ENCODE measurements around the gene NKX1-1. TPM values are rescaled to one million over a fixed set of nuclear protein-coding genes. Genes with fewer than 3 reads are reported as not detected.

The NKX1-1 gene
- total and polyA plus RNA-seq, 9 of the 15 experiments (the other 6 are each of a cell fraction or from before 2014, with no cell fraction given), result not detected

DNA sequence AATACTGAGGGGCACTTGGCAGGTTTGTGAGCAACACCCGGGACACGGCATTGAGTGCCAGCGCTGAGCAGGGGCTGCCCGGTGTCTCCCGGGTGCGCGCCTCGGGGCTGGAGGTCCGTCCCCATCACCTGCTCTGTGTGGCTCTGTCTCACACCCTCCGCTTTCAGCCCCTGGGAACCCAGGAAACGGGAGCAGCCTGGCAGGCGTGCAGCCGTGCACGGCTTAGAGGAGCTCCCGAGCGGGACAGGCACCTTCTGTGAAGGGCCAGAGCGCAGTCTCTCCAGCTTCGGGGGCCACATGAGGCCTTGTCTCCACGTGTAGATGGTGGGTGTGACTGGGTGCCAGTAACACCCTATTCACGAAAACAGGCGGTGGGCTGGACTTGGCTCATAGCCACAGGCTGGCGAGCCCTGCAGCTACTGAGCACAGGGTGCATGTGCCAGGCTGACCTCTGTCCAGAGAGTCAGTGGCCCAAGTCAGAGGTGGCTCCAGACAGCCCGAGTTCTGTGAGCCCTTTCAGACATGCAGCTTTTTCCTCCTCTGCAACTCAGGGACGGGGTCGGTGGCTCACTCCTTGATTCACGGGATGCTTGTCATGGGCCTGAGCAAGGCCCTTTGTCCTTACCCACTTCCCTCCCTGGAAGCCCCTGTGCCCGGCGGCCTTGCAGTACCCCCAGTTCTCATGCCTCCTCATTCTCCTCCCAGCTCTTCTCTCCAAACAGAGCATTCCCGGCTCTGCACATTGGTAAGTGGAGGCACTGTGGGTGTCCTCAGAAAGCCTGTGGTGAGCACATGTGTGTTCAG lies 35.7 kb downstream of the NKX1-1 start:
- no peaks in the 10 kb centered on the region; the same call in 2 of the 3 replicates for H3K36me3 ChIP-seq (ENCODE audit: control insufficient read depth, insufficient read depth, low read length)
- BruUV-seq (replicated peaks), result no TSS peak
- no peak for TF ChIP-seq SMC3 (conservative IDR thresholded peaks at IDR 0.05; ENCODE audit: insufficient read depth, low read depth, low read length)
- TF ChIP-seq MTF1 (CRISPR knock-in tag; IDR thresholded peaks at IDR 0.05; ENCODE audit: borderline replicate concordance), result no peak
- TF ChIP-seq PURB (CRISPR knock-in tag; IDR thresholded peaks at IDR 0.05; ENCODE audit: low read depth), result no peak
- no peak for TF ChIP-seq RHOXF2B (CRISPR knock-in tag; conservative IDR thresholded peaks at IDR 0.05)
- no peak for TF ChIP-seq HDAC2 (IDR thresholded peaks at IDR 0.05)
- TF ChIP-seq, protein P1, sequence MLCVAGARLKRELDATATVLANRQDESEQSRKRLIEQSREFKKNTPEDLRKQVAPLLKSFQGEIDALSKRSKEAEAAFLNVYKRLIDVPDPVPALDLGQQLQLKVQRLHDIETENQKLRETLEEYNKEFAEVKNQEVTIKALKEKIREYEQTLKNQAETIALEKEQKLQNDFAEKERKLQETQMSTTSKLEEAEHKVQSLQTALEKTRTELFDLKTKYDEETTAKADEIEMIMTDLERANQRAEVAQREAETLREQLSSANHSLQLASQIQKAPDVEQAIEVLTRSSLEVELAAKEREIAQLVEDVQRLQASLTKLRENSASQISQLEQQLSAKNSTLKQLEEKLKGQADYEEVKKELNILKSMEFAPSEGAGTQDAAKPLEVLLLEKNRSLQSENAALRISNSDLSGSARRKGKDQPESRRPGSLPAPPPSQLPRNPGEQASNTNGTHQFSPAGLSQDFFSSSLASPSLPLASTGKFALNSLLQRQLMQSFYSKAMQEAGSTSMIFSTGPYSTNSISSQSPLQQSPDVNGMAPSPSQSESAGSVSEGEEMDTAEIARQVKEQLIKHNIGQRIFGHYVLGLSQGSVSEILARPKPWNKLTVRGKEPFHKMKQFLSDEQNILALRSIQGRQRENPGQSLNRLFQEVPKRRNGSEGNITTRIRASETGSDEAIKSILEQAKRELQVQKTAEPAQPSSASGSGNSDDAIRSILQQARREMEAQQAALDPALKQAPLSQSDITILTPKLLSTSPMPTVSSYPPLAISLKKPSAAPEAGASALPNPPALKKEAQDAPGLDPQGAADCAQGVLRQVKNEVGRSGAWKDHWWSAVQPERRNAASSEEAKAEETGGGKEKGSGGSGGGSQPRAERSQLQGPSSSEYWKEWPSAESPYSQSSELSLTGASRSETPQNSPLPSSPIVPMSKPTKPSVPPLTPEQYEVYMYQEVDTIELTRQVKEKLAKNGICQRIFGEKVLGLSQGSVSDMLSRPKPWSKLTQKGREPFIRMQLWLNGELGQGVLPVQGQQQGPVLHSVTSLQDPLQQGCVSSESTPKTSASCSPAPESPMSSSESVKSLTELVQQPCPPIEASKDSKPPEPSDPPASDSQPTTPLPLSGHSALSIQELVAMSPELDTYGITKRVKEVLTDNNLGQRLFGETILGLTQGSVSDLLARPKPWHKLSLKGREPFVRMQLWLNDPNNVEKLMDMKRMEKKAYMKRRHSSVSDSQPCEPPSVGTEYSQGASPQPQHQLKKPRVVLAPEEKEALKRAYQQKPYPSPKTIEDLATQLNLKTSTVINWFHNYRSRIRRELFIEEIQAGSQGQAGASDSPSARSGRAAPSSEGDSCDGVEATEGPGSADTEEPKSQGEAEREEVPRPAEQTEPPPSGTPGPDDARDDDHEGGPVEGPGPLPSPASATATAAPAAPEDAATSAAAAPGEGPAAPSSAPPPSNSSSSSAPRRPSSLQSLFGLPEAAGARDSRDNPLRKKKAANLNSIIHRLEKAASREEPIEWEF (CRISPR knock-in tag; IDR thresholded peaks at IDR 0.05), result no peak
- TF ChIP-seq ZBTB7A (IDR thresholded peaks at IDR 0.05; ENCODE audit: borderline replicate concordance, control insufficient read depth, low read depth, low read length), result no peak

More for the DNA sequence above, 35.7 kb downstream of the NKX1-1 start:
- in situ Hi-C loops (cut with MboI) (no loop called here), intact Hi-C loops (cut with micrococcal nuclease) (no loop called here)
- H3K9ac ChIP-seq (ENCODE audit: insufficient read depth in 1 of 2, low read depth in 2 of 2, low read length in 2 of 2), result no peak overlapping the region
- DNase-seq (ENCODE audit: extremely low read depth in 1 of 4, low spot score in 3 of 4), result no peak
- no peaks in the 10 kb centered on the region for H3K9me3 ChIP-seq (replicated peaks; ENCODE audit: control insufficient read depth, insufficient read depth, low read depth, low read length)
- 83% methylated on average over 26 of the region's 29 CpGs for WGBS (ENCODE audit: insufficient coverage, low coverage, missing lambda C conversion rate)
- no peaks in the 10 kb centered on the region for H3K79me2 ChIP-seq (ENCODE audit: control insufficient read depth, insufficient read depth, low read length)
- no peak for ATAC-seq
- H3K4me2 ChIP-seq (ENCODE audit: insufficient read depth, low read length), result no peak overlapping the region
- H3K4me3 ChIP-seq, result no peak overlapping the region
- no peak for FAIRE-seq
- peaks cover 0 to 18% of the 10 kb centered on the region in 2 experiments; a peak in 1 of 5 replicates for H3K4me1 ChIP-seq (replicated peaks in 1 of 2; ENCODE audit: control insufficient read depth in 2 of 2, insufficient read depth in 2 of 2, low read length in 2 of 2)
- ChIA-PET CTCF (ENCODE audit: low intra/inter-chr PET ratio) (interaction anchor here (0.5 kb wide), 1 partner anchor 294 kb away, joined by 3 read pairs; no protein-coding TSS in a partner anchor), POLR2A (interaction anchor here (0.6 kb wide), 2 partner anchors 88 to 193 kb away, joined by 3 to 5 read pairs; no protein-coding TSS in a partner anchor)
- no peaks in the 10 kb centered on the region for H3K27me3 ChIP-seq (ENCODE audit: control insufficient read depth in 2 of 2, insufficient read depth in 2 of 2, low read length in 2 of 2)
- no peak overlapping the region for H3K27ac ChIP-seq (ENCODE audit: extremely low read depth, low read depth, low read length)
- no peak overlapping the region for H2AFZ ChIP-seq (ENCODE audit: low read depth, low read length)
- H3K9me1 ChIP-seq (ENCODE audit: control insufficient read depth, insufficient read depth, low read length), result no peaks in the 10 kb centered on the region
- H4K20me1 ChIP-seq (replicated peaks; ENCODE audit: control insufficient read depth, insufficient read depth, low read length), result no peaks in the 10 kb centered on the region

Data from K562 (cell line).